Measurements from ENCODE around the gene CTSE.

GRCh38 chr1:206050655-206051235, 27.1 kb upstream of the CTSE start:
- TF ChIP-seq SIN3A (conservative IDR thresholded peaks at IDR 0.05 in 1 of 2, IDR thresholded peaks at IDR 0.05 in 1 of 2; ENCODE audit: low read depth in 1 of 2, low read length in 2 of 2): no peak
- no peak for TF ChIP-seq CBX8 (IDR thresholded peaks at IDR 0.05; ENCODE audit: borderline replicate concordance, low read depth, low read length)
- no peak for TF ChIP-seq SRF (IDR thresholded peaks at IDR 0.05; ENCODE audit: low read depth, low read length)
- no peak for TF ChIP-seq CTCF (IDR thresholded peaks at IDR 0.05; ENCODE audit: control extremely low read depth in 1 of 3, insufficient read depth in 1 of 3, low read depth in 1 of 3, low read length in 3 of 3)
- TF ChIP-seq RBBP5 (IDR thresholded peaks at IDR 0.05; ENCODE audit: borderline replicate concordance, low read depth, low read length): no peak
- TF ChIP-seq USF2 (IDR thresholded peaks at IDR 0.05; ENCODE audit: low read length): no peak
- no peak for TF ChIP-seq HDAC6 (IDR thresholded peaks at IDR 0.05; ENCODE audit: low read depth, low read length)
- no peak for TF ChIP-seq FOSL1 (IDR thresholded peaks at IDR 0.05; ENCODE audit: insufficient read depth, low read depth, low read length)
- no peak for TF ChIP-seq TCF12 (IDR thresholded peaks at IDR 0.05; ENCODE audit: low read depth, low read length)
- TF ChIP-seq PHF8 (conservative IDR thresholded peaks at IDR 0.05; ENCODE audit: low read depth, low read length): no peak
- no peak for TF ChIP-seq TEAD4 (IDR thresholded peaks at IDR 0.05; ENCODE audit: low read depth, low read length)
- no peak for TF ChIP-seq EP300 (IDR thresholded peaks at IDR 0.05; ENCODE audit: borderline replicate concordance in 1 of 2, low read depth in 2 of 2, low read length in 2 of 2)
- TF ChIP-seq YY1 (IDR thresholded peaks at IDR 0.05; ENCODE audit: low read depth, low read length): no peak
- no peak for TF ChIP-seq RAD21 (IDR thresholded peaks at IDR 0.05 in 1 of 2, conservative IDR thresholded peaks at IDR 0.05 in 1 of 2; ENCODE audit: low read depth in 2 of 2, low read length in 2 of 2)

Measured in H1 (cell line).